COR-L47 (cell line): Measurements from ENCODE around the gene NT5C3B.
"Not testable (repeated sequence)": the region's sequence is repeated elsewhere in the genome, so short reads cannot be mapped to it uniquely, and the experiment has no call there.

Experiments
- DNase-seq: peaks from one replicate; lab custom pipeline; 2025; lab: John Stamatoyannopoulos, UW

Gene NT5C3B

GRCh38 chr17:41784207-41784744, 51.8 kb downstream of the NT5C3B start:
- DNase-seq, result no peak

GRCh38 chr17:41782142-41782541, 53.9 kb downstream of the NT5C3B start:
- no peak for DNase-seq

- no peak for DNase-seq
Measured at GRCh38 chr17:41781404-41782110, 54.5 kb downstream of the NT5C3B start.

GRCh38 chr17:41779954-41780353, 56.1 kb downstream of the NT5C3B start:
- DNase-seq, result no peak

- peak; percentile 84 for DNase-seq
Measured at GRCh38 chr17:41777574-41778188, 58.4 kb downstream of the NT5C3B start.

- DNase-seq, result peak; percentile 12
Measured at GRCh38 chr17:41777157-41777573, 58.9 kb downstream of the NT5C3B start.

- not testable (repeated sequence) for DNase-seq
Measured at GRCh38 chr17:41776262-41776900, 59.7 kb downstream of the NT5C3B start.

- no peak for DNase-seq
Measured at GRCh38 chr17:41775394-41776226, 60.4 kb downstream of the NT5C3B start.
